Measurements from ENCODE around the gene VPS13C. TPM values are rescaled to one million over a fixed set of nuclear protein-coding genes. Genes with fewer than 3 reads are reported as not detected.
A peak's percentile ranks its signal among the peaks of the same experiment; 100 is the strongest.

VPS13C gene
- total and polyA plus RNA-seq, 8 donors, result 8.8 to 49.6 (median 27.9) TPM

GRCh38 chr15:62058327-62059028 is 1.8 kb downstream of the VPS13C start:
- H3K27me3 ChIP-seq, result no peaks in the 10 kb centered on the region
- intact Hi-C loops (cut with DNase I), result no loop called here
- no peak overlapping the region for H3K27ac ChIP-seq
- no peaks in the 10 kb centered on the region for H3K9me3 ChIP-seq
- WGBS, 2 donors, result 80 to 87% methylated on average over 5 of the region's 5 CpGs
- DNase-seq, result peak in 1 of 6 donors; percentile 9
- ATAC-seq, result no peak
- no peak for FAIRE-seq
- no peak overlapping the region for H3K4me3 ChIP-seq
- no peaks in the 10 kb centered on the region for H3K36me3 ChIP-seq
- H3K4me1 ChIP-seq, result peaks cover 6 to 24% (median 18%) of the 10 kb centered on the region in 3 donors
- no peak for TF ChIP-seq CTCF (IDR thresholded peaks at IDR 0.05)

- H3K9me3 ChIP-seq, result no peaks in the 10 kb centered on the region
- TF ChIP-seq CTCF (IDR thresholded peaks at IDR 0.05), result no peak
- no peak overlapping the region for H3K4me3 ChIP-seq
- DNase-seq (no peak), FAIRE-seq (no peak), ATAC-seq (no peak)
- H3K27me3 ChIP-seq, result no peaks in the 10 kb centered on the region
- WGBS, 2 donors, result 59 to 65% methylated on average over 4 of the region's 4 CpGs
- H3K36me3 ChIP-seq, result no peaks in the 10 kb centered on the region
- no peak overlapping the region for H3K27ac ChIP-seq
- intact Hi-C loops (cut with DNase I), result no loop called here
- peaks cover 6 to 29% (median 18%) of the 10 kb centered on the region in 3 donors for H3K4me1 ChIP-seq
These were observed 2.8 kb downstream of the VPS13C start for GRCh38 chr15:62057341-62057980.

- no peaks in the 10 kb centered on the region for H3K9me3 ChIP-seq
- intact Hi-C loops (cut with DNase I), result no loop called here
- H3K27me3 ChIP-seq, result no peaks in the 10 kb centered on the region
- DNase-seq (no peak), FAIRE-seq (no peak), ATAC-seq (no peak)
- H3K4me1 ChIP-seq, result peaks cover 6 to 35% (median 18%) of the 10 kb centered on the region in 3 donors
- WGBS, 2 donors, result 61 to 73% methylated on average over 5 of the region's 5 CpGs
- H3K27ac ChIP-seq, result peak overlapping the region in 2 of 4 donors; percentile 9 to 20
- H3K4me3 ChIP-seq, result no peak overlapping the region
- H3K36me3 ChIP-seq, result no peaks in the 10 kb centered on the region
- no peak for TF ChIP-seq CTCF (IDR thresholded peaks at IDR 0.05)
These were observed 5.3 kb downstream of the VPS13C start for GRCh38 chr15:62054979-62055378.

- FAIRE-seq, result no peak
- no peak for DNase-seq
- peaks cover 0 to 31% (median 11%) of the 10 kb centered on the region in 3 donors for H3K4me1 ChIP-seq
- 45% methylated on average over 5 of the region's 5 CpGs for WGBS, 2 donors
- peak in 1 of 4 donors; percentile 12 for ATAC-seq
- H3K27ac ChIP-seq, result no peak overlapping the region
- intact Hi-C loops (cut with DNase I), result no loop called here
- no peaks in the 10 kb centered on the region for H3K9me3 ChIP-seq
- TF ChIP-seq CTCF (IDR thresholded peaks at IDR 0.05), result no peak
- H3K4me3 ChIP-seq, result no peak overlapping the region
- H3K27me3 ChIP-seq, result no peaks in the 10 kb centered on the region
- H3K36me3 ChIP-seq, result no peaks in the 10 kb centered on the region
These were observed 6.7 kb downstream of the VPS13C start for GRCh38 chr15:62053439-62054085.
